NCI-H2196 (cell line): ENCODE measurements around the gene CRYGN.
A peak's percentile ranks its signal among the peaks of the same experiment; 100 is the strongest.

Source experiments
- DNase-seq: peaks from one replicate; lab custom pipeline; 2025; ENCODE audit not compliant: unreplicated experiment; lab: John Stamatoyannopoulos, UW

Gene CRYGN

DNA sequence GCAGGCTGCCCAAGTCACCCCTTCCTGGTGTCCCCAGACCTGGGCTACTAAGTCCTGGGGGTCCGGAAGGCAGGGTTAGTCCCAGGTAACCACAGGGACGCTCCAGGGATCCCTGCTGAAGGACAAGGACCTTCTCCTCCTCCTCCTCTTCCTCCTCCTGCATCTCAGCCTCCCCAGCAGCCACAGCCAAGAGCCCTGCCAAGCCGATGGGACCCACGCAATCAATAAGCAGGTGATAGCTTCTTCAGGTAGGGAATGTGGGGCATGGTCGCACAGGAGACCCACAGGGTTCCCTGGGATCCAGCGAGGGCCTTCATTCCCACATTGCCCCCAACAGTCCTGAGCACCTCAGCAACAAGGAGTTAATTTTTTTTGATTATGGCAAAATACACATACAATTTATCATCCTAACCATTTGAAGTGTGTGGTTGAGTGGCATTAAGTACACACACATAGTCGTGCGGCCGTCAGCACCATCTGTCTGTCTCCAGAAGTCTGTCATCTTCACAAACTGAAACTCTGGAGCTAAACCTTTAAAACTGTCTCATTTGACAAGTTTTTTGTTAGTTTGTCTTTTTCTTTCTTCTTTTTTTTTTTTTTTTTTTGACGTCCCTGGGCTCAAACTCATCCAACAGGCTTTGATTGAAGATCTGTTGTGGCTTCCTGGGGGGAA, 12.1 kb downstream of the CRYGN start:
- no peak for DNase-seq

DNA sequence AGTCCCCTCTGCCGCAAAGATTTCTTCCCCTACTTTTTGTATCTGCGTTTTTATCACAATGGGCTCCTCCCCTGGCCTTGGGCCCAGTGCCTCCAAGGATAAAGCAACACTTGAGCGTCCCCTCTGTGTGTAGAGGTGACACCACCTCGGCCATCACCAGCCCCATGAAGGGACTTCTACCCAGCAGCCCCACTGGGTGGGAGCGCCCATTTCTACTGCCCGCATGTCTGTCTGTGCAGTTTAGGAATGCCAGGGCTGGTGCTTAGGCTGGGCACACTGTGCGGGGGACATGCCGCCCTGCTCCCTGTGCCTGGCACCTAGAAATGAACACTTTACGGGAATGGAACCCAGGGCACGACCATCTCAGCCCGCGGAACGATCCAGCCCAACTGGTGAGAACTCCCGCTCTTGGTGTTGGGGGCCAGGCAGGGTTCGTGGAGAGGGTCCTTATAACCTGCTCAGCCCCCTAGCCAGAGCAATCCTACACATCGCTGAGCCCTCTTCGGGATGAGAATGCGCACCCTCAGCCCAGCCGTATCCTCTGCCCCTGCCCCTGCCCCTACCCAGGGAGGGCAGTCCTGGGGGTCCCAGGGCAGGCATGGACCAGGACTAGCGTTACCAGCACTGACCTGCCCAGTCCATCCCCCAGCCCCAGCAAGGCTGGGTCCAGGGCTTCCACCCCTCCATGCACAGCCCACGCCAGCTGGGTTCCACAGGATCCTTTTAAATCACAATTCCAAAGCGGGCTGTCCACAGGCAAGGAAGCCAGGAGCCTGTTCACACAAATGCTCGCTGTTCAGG, 12.8 kb downstream of the CRYGN start:
- no peak for DNase-seq

DNA sequence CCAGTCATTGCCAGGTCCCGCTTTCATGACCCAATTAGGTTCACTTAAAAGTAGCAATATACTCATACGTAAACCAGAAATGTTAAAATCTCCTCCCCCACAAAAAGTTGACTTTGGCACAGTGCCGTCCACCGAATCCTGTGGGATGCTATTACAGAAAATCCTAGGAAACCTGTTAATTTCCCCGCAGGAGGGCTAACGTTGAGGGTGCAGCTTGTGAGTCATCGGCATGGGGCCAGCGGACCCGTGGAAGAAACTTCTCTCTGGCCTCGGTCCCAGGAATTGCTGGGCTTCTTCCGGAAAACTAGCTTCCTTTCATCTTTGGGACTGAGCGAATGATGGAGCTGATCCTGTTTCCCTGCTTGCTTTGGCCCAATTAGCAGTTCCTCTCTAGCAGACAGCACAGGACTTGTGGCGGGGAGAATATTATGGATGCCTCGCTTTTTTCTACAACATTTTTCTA, 13.5 kb downstream of the CRYGN start:
- no peak for DNase-seq

DNA sequence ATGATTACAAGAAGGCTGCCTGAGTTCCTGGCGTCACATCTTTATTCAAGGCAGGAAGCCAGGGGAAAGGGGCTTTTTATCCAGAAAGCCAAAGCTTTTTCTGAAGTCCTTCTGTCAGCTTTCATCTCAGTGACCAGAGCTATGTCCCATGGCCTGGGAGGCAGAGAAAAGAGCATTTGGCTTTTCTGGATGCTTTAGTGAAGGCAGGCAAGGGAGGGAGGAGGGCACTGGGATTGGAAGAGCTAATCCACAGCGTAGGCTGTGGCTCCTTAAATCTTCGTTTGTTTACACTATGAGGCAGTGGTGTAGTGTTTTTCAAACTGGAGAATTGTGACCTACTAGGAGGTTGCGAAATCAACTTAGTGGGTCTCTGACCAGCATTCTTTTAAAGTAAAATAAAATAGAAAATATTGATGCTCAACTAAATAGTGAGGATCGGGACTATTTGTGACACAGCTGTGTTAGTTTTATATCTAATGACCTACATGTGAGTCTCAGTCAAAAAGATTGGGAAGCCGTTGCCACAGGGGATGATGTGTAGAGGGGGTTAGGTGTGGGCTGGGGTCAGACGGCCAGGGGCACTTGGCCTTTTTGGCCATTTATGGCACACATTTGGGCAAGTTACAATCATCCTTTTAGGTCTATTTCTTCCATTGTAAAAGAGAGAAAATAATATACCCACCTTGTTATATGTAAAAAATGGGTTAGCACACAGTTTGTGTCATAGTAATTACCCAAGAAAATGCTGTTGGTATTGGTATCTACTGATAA, 14.1 kb downstream of the CRYGN start:
- no peak for DNase-seq

DNA sequence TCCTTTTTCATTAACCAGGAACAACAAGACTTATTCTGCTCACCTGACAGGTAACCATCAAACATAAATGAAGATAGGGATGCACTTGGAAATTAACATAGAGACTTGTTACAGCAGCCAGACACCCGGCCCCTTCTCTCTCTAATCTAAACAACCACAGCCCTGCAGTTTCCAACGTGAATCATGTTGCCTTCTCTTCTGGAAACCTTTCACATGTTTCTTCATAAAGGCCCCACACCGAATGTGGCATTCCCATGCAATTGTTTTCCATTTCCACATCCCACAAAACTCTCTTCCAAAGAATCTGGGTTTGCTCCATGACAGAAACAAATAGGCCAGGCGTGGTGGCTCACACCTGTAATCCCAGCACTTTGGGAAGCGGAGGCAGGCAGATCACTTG, 15.1 kb downstream of the CRYGN start:
- no peak for DNase-seq

DNA sequence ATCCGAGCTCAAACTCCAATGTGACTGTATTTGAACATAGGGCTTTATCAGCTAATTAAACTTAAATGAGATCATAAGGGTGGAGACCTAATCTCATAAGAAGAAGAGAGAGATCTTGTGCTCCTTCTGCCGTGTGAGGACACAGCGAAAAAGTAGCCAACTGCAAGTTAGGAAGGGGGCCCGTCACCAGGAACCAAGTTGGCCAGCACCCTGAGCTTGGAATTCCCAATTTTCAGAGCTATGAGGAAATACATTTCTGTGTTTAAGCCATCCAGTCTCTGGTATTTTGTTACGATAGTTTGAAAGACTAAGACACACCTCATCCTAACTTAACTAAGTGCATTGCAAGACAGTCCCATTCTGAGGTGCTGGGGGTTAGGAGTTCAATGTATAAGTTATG, 16.0 kb downstream of the CRYGN start:
- no peak for DNase-seq

DNA sequence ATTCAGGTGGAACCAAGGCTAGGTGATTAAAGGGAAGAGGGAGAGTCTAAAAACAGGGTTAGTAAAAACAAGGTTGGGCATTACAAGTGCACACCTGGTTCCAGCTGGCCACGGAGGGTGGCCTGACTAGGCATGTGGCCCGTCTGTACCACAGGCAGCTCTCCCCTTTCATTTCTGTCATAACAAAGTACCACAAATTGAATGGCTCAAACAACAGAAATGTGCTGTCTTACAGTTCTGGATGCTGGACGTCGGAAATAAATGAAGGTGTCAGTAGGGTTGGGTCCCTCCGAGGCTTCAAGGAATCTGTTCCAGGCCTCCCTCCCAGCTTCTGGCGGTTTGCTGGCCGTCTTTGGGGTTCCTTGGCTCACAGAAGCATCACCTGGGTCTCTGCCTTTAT, 16.7 kb downstream of the CRYGN start:
- no peak for DNase-seq

DNA sequence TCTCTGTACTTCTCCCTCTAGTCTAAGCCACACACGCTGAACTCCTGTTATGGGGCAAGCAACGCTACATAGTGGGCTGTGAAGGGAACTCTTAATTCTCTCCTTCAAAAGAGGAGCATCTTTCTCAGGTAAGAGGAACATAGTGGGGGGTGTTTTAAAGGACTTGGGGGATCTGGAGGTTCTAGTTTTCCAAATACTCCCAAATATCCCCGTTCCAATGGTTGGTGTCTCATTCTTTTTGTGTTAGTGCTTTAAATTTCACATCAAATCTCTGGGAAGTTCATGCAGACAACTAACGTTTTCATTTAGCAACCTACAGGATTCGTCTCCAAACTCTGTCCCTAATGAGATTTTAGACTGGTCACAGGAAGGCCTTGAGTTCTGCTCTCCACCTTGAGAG, 17.7 kb downstream of the CRYGN start:
- DNase-seq = no peak

DNA sequence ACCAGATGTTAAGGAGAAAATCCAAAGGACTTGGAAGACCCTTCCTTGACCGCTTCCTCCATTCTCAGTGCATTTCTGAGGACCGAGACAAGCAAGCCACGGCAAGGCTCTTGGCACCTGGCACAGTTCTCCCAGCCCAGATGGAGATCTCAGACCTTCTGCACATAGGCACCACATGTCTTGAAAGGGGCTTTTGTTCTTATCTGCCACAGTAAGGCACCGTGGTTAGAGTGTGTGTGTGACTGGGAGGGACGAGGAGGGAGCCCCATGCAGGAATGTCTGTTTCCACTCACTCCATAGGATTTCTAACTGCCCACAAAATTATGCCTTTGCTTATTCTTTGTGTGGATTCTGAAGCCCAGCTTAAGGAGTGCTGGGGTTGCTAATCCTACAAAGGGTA, 19.8 kb downstream of the CRYGN start:
- no peak for DNase-seq

DNA sequence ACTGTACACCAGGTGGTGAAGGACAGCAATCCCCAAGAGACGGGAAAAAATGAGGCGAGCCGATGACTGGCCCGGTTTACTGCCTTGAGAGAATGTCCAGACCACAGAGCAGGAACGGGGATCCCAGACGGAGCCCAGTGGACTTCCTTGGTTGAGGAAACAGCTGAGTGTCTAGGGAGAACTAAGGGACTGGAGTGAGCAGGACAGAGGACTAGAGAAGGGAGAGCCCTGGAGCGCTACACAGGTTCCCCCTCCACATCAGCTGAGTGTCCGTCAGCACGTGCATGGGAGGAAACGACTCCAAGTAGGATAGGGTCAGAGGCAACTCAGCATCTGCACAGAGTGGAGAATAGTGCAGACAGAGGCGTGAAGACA, 23.0 kb downstream of the CRYGN start:
- DNase-seq = no peak

DNA sequence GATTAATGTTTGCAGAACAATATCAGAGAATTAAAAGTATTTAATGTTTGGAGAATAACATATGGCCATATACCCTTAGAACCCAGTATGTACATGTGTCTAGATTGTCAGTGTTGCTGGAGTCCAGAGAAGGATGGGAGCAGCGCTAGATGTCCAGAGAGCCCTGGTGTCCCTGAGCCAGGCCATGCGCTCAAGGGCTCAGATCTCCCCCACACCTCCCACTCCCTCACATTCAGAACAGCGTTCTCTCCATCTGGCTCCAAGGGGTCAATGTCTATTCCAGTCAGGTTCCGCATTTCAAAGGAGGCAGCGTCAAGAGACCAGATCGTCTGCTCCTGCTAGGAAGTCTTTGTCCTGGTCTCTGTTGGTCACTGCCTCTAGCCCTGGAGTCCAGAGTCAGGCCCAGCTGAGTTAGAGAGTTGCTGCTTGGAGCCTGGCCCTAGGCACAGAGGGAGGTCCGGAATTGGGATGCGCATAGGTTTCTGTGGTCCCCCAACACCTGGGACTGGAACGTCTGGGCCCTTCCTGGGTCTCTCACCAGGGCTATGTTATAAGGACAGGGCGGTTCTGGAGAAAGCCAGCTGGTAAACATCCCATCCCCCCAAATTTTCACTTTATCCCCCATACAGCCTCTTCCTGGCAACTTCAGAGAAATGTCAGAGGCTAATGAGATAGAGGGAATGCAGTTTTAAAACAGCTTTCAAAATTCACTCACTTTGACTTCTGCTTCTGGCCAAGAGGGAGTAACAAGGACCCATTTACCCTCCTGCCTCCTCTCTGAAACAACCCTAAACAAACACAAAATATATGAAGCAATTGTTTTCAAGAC, 23.6 kb downstream of the CRYGN start:
- no peak for DNase-seq

DNA sequence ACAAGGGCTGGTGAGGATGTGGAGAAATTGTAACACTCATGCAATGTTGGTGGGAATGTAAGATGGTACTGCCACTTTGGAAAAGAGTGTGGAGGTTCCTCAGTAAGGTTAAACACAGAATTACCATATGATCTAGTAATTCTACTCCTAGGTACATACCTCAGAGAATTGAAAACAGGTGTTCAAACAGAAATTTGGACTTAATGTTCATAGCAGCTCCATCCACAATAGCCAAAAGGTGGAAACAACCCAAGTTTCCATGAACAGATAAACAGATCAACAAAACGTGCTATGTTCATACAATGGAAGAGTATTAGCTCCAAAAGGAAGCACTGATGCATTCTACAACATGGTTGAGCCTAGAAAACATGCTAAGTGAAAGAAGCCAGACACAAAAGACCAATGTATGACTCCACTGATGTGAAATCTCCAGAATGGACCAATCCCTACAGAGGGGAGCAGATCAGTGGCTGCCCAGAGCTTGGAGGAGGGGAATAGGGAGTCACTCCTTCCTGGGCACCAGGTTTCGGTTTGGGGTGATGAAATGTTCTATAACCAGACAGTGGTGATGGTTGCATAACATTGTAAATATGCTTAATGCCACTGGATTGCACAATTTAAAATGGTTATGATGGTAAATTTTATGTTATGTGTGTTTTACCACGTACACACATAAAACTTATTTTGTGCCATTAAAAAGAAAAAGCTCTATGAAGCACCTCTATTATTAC, 24.4 kb downstream of the CRYGN start:
- DNase-seq = peak; percentile 36

DNA sequence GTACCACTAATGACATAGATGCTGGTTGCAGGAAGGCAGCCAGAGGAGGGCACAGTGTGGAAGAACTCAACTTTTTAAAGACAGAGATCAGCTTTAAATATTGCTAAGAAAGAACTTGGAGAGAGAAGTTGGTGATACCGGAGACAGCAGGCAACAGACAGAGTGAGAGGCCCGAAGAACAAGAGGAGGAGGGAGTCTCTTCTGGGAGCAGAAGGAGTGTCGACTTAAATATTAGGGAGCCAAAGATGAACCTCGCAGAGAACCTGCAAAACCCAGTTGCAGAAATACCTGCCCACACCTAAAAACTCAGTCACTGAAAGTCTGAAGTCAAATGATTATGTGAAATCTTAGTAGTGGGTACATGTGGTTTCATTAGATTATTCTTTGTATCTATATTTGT, 26.7 kb downstream of the CRYGN start:
- no peak for DNase-seq

DNA sequence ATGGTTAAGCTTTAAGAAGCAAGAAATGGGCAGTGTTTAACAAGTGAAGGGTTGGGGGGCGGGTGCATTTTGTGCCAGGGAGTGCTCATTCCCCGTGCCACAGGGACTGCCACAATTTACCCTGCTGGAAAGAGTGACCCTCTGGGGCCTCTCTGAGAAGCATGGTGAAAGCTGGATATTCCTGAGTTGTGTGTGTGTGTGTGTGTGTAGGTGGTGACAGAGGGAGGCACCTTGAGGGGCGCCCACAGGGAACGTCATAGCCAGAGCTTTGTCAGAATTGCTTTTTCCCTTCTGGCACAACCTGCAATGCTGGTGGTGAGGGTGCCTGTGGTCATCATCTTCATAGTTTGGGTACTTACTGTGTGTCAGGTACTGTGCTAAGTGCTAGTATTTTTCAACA, 27.6 kb downstream of the CRYGN start:
- DNase-seq = no peak

DNA sequence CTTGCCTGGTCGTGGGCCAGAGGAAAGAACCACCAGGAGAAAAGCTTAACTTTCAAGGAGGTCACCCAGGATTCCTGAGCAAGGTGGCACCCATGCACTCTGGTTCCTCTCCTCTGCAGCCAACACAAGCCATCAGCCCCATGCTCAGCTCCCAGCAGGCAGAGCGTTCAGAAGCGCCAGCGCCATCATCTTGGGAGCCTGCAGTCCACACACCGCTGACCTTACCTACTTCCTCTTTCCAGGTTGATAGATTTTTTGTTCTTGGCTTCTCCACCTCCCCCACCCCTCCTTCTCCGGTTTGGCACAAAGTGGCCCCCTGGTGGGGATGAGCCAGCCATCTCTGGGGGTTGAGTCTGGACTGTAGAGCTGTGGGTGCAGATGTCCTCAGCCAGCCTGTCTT, 28.4 kb downstream of the CRYGN start:
- DNase-seq = no peak

DNA sequence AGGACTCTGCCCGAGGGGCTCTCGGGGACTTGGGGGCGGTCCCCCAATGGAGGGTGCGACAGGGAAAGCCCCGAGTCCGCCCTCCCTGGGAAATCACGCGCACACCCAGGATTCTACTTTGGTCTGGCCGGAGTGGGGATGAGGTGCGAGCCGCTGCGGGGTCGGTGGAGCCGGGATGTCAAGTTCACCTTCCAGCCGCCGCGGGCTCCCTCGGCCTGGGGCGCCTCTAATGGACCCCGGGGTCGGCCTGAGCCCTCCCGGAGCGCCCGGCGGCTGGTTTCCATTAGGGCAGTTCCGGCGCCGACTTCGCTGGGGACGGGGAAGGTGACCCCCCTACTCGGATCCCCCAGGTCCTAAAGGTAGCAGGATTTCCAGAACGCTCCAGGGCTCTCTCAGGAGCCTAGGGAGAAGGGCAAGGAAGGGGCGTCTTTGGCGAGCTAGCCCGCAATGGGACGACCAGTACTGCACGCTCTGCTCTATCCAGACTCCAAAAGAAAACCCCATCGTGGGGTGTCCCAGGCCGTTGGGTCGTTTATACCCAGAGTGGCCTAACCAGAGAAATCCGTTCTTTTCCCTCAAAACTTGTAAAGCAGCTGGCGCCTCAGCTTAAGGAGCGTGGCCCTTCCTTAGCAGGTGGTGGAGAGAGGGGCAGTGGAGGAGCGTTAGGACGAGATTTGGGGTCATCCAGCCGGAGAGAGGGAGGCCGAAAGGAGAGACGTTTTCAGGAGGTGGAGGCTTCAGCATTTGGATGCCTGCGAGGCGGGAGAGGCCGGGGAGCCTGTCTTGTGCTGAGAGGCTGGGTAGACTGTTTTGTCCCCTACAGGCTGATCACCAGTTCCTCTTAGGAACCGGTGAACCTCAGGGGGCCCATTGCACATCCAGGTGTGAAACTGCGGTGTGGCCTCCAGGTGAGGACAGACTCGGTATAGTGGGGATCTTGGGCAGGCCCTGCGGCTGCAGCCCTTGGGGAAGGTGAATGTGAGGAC, 29.2 kb downstream of the CRYGN start:
- DNase-seq = no peak

DNA sequence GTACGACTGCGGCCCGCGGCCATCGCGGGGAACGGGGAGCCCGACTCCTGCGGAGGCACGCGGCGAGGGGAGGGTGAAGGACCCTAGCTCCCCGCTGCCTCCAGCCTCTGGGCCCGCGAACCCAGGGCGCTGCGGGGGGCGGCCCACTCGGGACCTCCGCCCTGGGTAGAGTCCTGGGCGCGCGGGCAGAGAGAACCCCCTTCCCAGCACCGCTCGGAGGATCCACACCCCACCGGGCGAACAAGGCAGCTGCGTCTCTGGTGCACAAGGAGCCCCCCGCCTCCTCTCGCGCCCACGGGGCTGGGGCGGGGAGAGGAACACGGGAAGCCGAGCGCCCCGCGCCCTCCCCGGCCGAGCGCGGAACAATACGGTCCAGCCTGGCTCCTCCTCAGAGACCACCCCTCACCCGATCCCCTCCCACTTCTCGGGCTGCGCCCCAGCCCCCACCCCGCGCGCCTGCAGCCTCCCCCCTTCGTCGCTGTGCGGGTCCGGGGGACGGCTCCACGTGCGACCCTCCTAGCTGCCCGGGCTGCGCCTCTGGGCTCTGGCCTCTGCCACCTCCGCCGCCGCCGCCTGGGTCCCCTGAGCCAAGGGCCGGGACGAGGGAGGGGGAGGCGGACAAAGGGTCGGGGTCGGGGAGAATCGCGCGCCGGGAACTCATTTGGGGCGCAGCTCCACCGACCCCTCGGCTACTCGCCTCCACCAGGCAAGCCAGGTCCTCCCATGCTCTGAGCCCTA, 30.1 kb downstream of the CRYGN start, which contains the start of gene WDR86:
Gene WDR86, minus strand, starts transcription at position 372 of the 738 bp plus-strand sequence. CDS start 449 bp downstream, outside the sequence.
- DNase-seq = no peak
